Calu3 (cell line): ENCODE measurements around the gene SLC29A4. TPM values are rescaled to one million over a fixed set of nuclear protein-coding genes. Genes with fewer than 3 reads are reported as not detected.
"Not testable (repeated sequence)": the region's sequence is repeated elsewhere in the genome, so short reads cannot be mapped to it uniquely, and the experiment has no call there.

Experiments used
- BruUV-seq: library from RNA; stranded (reverse); fragments of 400-500 nt; replicated peaks from 2 replicates; lab custom pipeline; 2021; lab: Mats Ljungman, UMichigan
- CTCF ChIA-PET: fragments of 300-600 bp; sonication (Branson Sonifier 250); formaldehyde crosslinking; loops from one replicate; lab custom pipeline; 2022; ENCODE audit warnings: antibody characterized with exemption; lab: Charles Lee
- DNase-seq: peaks from one replicate; pipeline ENCODE4 v3.0.0; 2022
- H3K27ac Mint-ChIP-seq: one replicate; pipeline ENCODE4 v1.8.0; 2022; ENCODE audit warnings: mixed read lengths; ENCODE audit not compliant: unreplicated experiment
- H3K27me3 Mint-ChIP-seq: one replicate; pipeline ENCODE4 v1.8.0; 2022; ENCODE audit warnings: mixed read lengths; ENCODE audit not compliant: unreplicated experiment
- H3K36me3 Mint-ChIP-seq: one replicate; pipeline ENCODE4 v1.8.0; 2022; ENCODE audit warnings: mild to moderate bottlenecking, moderate library complexity, mixed read lengths; ENCODE audit not compliant: insufficient read depth, unreplicated experiment
- H3K4me1 Mint-ChIP-seq: one replicate; pipeline ENCODE4 v1.8.0; 2022; ENCODE audit warnings: mild to moderate bottlenecking, low read depth, mixed read lengths; ENCODE audit not compliant: unreplicated experiment
- H3K4me3 Mint-ChIP-seq: one replicate; pipeline ENCODE4 v1.8.0; 2022; ENCODE audit warnings: mild to moderate bottlenecking, low read depth, moderate library complexity, mixed read lengths; ENCODE audit not compliant: unreplicated experiment
- H3K9me3 Mint-ChIP-seq: one replicate; pipeline ENCODE4 v1.8.0; 2022; ENCODE audit warnings: low read depth, mixed read lengths; ENCODE audit not compliant: unreplicated experiment
- CTCF ChIP-seq: fragments of 200-600 bp; IDR thresholded peaks from one replicate; pipeline ENCODE4 v1.8.0; 2022; ENCODE audit warnings: antibody characterized with exemption; ENCODE audit not compliant: unreplicated experiment
- intact Hi-C: fragments of 100-400 bp; cut with micrococcal nuclease; formaldehyde crosslinking; loops from one replicate; pipeline ENCODE4 v1.10.0; 2022; ENCODE audit not compliant: unreplicated experiment
- total RNA-seq: library from RNA; stranded (reverse); gene quantifications from 2 replicates; pipeline ENCODE4 v1.2.3, GENCODE V29; 2022

SLC29A4 gene
- total RNA-seq, 1 experiment from 2014 or later = 2.5 TPM

DNA sequence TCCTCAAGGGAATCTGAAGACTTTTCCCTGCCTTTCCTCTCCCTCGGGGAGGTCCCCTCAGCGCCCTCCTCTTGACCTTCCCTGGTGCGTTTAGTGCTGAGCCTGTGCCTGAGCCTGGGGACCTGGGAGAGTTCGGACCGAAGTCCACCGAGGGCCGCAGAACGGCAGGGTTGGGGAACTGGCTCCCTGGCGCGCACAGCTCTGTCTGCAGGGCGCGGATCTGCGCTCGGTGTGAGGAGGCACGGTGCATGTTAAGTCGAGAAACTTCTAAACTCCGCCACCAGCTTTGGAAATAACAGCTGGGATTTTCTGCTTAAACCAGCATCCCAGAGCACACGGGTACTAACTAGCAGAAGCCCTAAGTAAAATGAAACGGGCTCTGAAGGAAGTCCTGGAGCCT, 44.2 kb upstream of the SLC29A4 start:
- Mint-ChIP-seq H3K27ac (no peak overlapping the region), H3K4me1 (peaks cover 25% of the 10 kb centered on the region), H3K4me3 (no peak overlapping the region), H3K9me3 (no peaks in the 10 kb centered on the region), H3K27me3 (peaks cover 23% of the 10 kb centered on the region), H3K36me3 (peaks cover 9% of the 10 kb centered on the region)
- BruUV-seq = no TSS peak
- intact Hi-C loops = no loop called here
- DNase-seq = no peak
- CTCF ChIA-PET = no interaction called here
- no peak for TF ChIP-seq CTCF

GRCh38 chr7:5243261-5243660, 39.5 kb upstream of the SLC29A4 start:
- no TSS peak for BruUV-seq
- H3K36me3 Mint-ChIP-seq = peaks cover 14% of the 10 kb centered on the region
- H3K27me3 Mint-ChIP-seq = peaks cover 26% of the 10 kb centered on the region
- peaks cover 17% of the 10 kb centered on the region for H3K4me1 Mint-ChIP-seq
- DNase-seq = no peak
- intact Hi-C loops = loop anchor here (10.0 kb wide), 1 partner anchor 442 kb away; no protein-coding TSS in a partner anchor
- peaks cover 4% of the 10 kb centered on the region for H3K9me3 Mint-ChIP-seq
- TF ChIP-seq CTCF = no peak
- no peak overlapping the region for H3K4me3 Mint-ChIP-seq
- CTCF ChIA-PET = no interaction called here
- H3K27ac Mint-ChIP-seq = no peak overlapping the region

- BruUV-seq = no TSS peak
- H3K27me3 Mint-ChIP-seq = peaks cover 38% of the 10 kb centered on the region
- intact Hi-C loops = loop anchor here (10.0 kb wide), 1 partner anchor 436 kb away; no protein-coding TSS in a partner anchor
- no peak overlapping the region for H3K27ac Mint-ChIP-seq
- DNase-seq = no peak
- peaks cover 4% of the 10 kb centered on the region for H3K36me3 Mint-ChIP-seq
- H3K4me1 Mint-ChIP-seq = no peaks in the 10 kb centered on the region
- H3K4me3 Mint-ChIP-seq = no peak overlapping the region
- CTCF ChIA-PET = interaction anchor here (0.6 to 1.1 kb wide), 2 partner anchors 8 to 595 kb away, joined by 5 to 8 read pairs; no protein-coding TSS in a partner anchor
- H3K9me3 Mint-ChIP-seq = peaks cover 4% of the 10 kb centered on the region
- no peak for TF ChIP-seq CTCF
These were observed 34.4 kb upstream of the SLC29A4 start for GRCh38 chr7:5248201-5248885.

- H3K36me3 Mint-ChIP-seq, H3K4me3 Mint-ChIP-seq, H3K27ac Mint-ChIP-seq, DNase-seq, H3K4me1 Mint-ChIP-seq, BruUV-seq, H3K9me3 Mint-ChIP-seq, intact Hi-C loops: not testable (repeated sequence)
- CTCF ChIA-PET = interaction anchor here (0.7 kb wide), 1 partner anchor 13 kb away, joined by 4 read pairs; no protein-coding TSS in a partner anchor
- peaks cover 55% of the 10 kb centered on the region for H3K27me3 Mint-ChIP-seq
These were observed 32.0 kb upstream of the SLC29A4 start for GRCh38 chr7:5250787-5251186.

GRCh38 chr7:5253529-5253928, 29.2 kb upstream of the SLC29A4 start:
- BruUV-seq, H3K36me3 Mint-ChIP-seq, H3K4me1 Mint-ChIP-seq, H3K9me3 Mint-ChIP-seq, intact Hi-C loops, DNase-seq, H3K27ac Mint-ChIP-seq, CTCF ChIA-PET, H3K4me3 Mint-ChIP-seq: not testable (repeated sequence)
- peaks cover 64% of the 10 kb centered on the region for H3K27me3 Mint-ChIP-seq

GRCh38 chr7:5254371-5254770, 28.4 kb upstream of the SLC29A4 start:
- H3K4me1 Mint-ChIP-seq, BruUV-seq, H3K36me3 Mint-ChIP-seq, H3K4me3 Mint-ChIP-seq, H3K27ac Mint-ChIP-seq, intact Hi-C loops, DNase-seq, H3K9me3 Mint-ChIP-seq: not testable (repeated sequence)
- CTCF ChIA-PET = interaction anchor here (0.6 kb wide), 3 partner anchors 15 to 295 kb away, joined by 3 read pairs; no protein-coding TSS in a partner anchor
- peaks cover 64% of the 10 kb centered on the region for H3K27me3 Mint-ChIP-seq
